AG04449 (cell line): ENCODE data around the gene ANKRD13B.
A peak's percentile ranks its signal among the peaks of the same experiment; 100 is the strongest.

Experiments
- CTCF ChIA-PET: fragments of 350-600 bp; formaldehyde crosslinking; extraction: SDS; loops from one replicate; lab custom pipeline; 2021; ENCODE audit warnings: antibody characterized with exemption; lab: Yijun Ruan, JAX
- POLR2A ChIA-PET: fragments of 400-600, 350-600 bp; formaldehyde crosslinking; extraction: SDS; loops from one replicate; lab custom pipeline; 2020; ENCODE audit warnings: antibody characterized with exemption, inconsistent platforms; lab: Yijun Ruan, JAX
- DNase-seq: peaks from one replicate; pipeline ENCODE4 v3.0.0-alpha.2; 2010; ENCODE audit warnings: low read depth, low spot score
- H3K4me3 ChIP-seq: 2 replicates; pipeline ENCODE4 v1.5.1; 2011; ENCODE audit warnings: low read depth, mild to moderate bottlenecking, control low read depth, low read length
- TF ChIP-seq, protein P1 (sequence below): IDR thresholded peaks from one replicate; pipeline ENCODE4 v1.5.1; 2011; ENCODE audit warnings: mild to moderate bottlenecking, moderate library complexity, low read length, control low read depth, inconsistent platforms; ENCODE audit not compliant: insufficient read depth; ENCODE audit errors: missing control alignments

ANKRD13B gene

GRCh38 chr17:29579866-29580771, 12.8 kb upstream of the ANKRD13B start:
- POLR2A ChIA-PET = interaction anchor here (1.5 kb wide), 1 partner anchor 11 kb away, joined by 4 read pairs; the partner anchor contains the start of gene TP53I13
- H3K4me3 ChIP-seq = no peak overlapping the region
- CTCF ChIA-PET = interaction anchor here (0.8 to 20.8 kb wide), 22 partner anchors 8 to 524 kb away, joined by 3 to 222 read pairs (median 6); partner anchors contain the start of genes ABHD15, ANKRD13B, CORO6 and GIT1
- TF ChIP-seq, protein P1, sequence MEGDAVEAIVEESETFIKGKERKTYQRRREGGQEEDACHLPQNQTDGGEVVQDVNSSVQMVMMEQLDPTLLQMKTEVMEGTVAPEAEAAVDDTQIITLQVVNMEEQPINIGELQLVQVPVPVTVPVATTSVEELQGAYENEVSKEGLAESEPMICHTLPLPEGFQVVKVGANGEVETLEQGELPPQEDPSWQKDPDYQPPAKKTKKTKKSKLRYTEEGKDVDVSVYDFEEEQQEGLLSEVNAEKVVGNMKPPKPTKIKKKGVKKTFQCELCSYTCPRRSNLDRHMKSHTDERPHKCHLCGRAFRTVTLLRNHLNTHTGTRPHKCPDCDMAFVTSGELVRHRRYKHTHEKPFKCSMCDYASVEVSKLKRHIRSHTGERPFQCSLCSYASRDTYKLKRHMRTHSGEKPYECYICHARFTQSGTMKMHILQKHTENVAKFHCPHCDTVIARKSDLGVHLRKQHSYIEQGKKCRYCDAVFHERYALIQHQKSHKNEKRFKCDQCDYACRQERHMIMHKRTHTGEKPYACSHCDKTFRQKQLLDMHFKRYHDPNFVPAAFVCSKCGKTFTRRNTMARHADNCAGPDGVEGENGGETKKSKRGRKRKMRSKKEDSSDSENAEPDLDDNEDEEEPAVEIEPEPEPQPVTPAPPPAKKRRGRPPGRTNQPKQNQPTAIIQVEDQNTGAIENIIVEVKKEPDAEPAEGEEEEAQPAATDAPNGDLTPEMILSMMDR = peak; percentile 95
- DNase-seq = no peak

- ChIA-PET POLR2A (no interaction called here), CTCF (interaction anchor here (0.8 to 20.8 kb wide), 16 partner anchors 7 to 522 kb away, joined by 3 to 210 read pairs (median 8); partner anchors contain the start of genes ABHD15, ANKRD13B, CORO6 and GIT1)
- H3K4me3 ChIP-seq = no peak overlapping the region
- DNase-seq = no peak
- TF ChIP-seq, protein P1 = no peak
These were observed 11.2 kb upstream of the ANKRD13B start for GRCh38 chr17:29581583-29582253.

DNA sequence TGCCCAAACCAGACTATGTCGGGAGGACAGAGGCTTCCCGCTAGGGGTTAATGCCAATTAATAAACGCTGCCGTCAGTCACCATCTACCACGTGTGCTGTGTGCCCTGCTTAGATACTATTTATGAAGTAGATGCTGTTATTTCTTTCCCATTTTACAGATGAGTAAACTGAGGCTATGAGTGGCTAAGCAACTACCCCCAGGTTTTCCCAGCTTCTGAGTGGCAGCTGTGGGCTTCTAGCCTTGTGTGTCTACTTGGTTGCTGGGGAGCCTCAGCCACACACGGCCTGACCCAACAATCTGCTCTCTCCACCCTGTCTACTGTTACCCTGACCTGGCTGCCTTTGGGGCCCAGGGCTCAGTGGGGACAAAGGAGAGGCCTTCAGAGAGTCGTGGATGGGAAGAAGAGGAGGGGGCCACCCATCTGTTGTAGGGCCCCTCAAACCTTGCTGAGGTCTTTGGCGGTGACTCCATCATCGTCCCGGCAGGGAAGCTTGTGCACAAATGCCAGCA, 10.6 kb upstream of the ANKRD13B start:
- H3K4me3 ChIP-seq = no peak overlapping the region
- ChIA-PET CTCF (interaction anchor here (0.8 to 20.8 kb wide), 9 partner anchors 10 to 512 kb away, joined by 3 to 210 read pairs (median 43); partner anchors contain the start of genes ABHD15, ANKRD13B, SSH2 and TP53I13), POLR2A (no interaction called here)
- TF ChIP-seq, protein P1 = no peak
- no peak for DNase-seq

DNA sequence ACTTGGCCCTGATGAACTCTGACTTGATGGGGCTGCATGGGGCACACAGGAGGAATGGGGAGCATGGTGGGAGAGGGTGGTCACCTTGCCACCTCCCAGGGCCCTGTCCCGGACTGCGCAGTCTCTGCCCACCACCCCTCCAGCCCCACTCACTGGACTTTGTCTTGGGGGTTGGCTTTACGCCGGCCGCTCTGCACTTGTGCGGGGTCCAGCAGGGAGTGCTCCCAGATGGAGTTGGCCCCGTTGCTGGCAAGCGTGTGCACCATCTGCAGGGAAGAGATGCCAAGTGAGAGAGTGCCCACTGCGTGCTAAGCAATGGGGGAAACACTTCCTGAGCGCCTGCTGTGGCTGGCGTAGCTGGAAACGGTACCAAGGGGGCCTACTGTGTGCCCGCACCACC, 10.2 kb upstream of the ANKRD13B start:
- no peak overlapping the region for H3K4me3 ChIP-seq
- ChIA-PET POLR2A (no interaction called here), CTCF (interaction anchor here (0.8 to 20.8 kb wide), 9 partner anchors 10 to 510 kb away, joined by 3 to 210 read pairs (median 26); partner anchors contain the start of genes ABHD15, ANKRD13B, SSH2 and TP53I13)
- DNase-seq = no peak
- TF ChIP-seq, protein P1 = no peak

GRCh38 chr17:29583324-29584248, 9.3 kb upstream of the ANKRD13B start:
- no peak for DNase-seq

More at GRCh38 chr17:29583324-29584248, 9.3 kb upstream of the ANKRD13B start:
- CTCF ChIA-PET = interaction anchor here (1.0 to 20.8 kb wide), 7 partner anchors 9 to 509 kb away, joined by 3 to 210 read pairs (median 26); partner anchors contain the start of genes ABHD15, ANKRD13B, SSH2 and TP53I13
- TF ChIP-seq, protein P1 = no peak
- no peak overlapping the region for H3K4me3 ChIP-seq
- POLR2A ChIA-PET = no interaction called here
